Activated CD8-positive, alpha-beta memory T cell treated with anti-CD3 and anti-CD28 coated beads for 1 hour (primary cell): ENCODE measurements around the gene DERL3.

ENCODE experiments used
- DNase-seq, 2 donors: peaks; one replicate each; pipeline ENCODE4 v3.0.0-alpha.2; 2020; ENCODE audit warnings: low read depth in 1 of 2; ENCODE audit errors: extremely low read depth in 1 of 2

The DERL3 gene

DNA sequence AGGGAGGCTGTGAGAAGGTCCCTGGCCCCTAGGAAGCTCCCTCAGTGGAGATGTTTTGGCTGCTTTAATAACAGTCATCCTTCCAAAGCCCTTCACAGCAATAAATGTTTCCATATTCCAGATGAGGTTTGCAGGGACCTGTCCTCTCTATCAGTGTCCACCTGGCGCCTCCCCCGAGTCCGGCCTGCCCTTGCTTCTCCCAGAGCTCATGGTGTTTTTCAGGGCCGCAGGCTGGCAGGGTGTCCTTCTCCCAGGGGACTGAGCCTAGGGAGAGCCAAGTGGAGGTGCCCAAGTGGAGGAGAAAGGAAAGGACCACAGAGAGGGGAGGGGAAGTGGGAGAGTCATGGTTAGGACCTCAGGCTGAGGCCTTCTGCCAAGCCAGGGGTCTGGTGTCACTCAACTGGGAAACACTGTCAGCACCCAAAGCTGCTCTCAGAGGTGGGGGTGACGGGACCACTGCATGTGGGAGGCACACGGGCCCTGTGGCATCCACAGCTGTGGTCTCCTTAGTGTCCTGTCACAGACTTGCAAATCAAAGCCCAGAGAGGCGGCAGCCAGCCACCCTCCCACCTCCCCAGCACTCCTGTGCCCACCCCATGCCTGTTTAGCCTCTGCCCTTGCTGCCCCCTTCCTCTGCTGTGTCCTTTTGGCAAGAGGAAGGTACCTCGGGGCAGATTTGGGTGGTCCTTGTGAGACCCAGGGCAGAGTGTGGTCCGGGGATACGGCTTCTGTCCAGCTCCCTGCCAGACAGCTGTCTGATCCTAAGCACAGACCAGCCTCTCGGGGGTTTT, 6.4 kb downstream of the DERL3 start:
- DNase-seq: no peak

GRCh38 chr22:23831781-23832180, 7.0 kb downstream of the DERL3 start:
- no peak for DNase-seq

DNA sequence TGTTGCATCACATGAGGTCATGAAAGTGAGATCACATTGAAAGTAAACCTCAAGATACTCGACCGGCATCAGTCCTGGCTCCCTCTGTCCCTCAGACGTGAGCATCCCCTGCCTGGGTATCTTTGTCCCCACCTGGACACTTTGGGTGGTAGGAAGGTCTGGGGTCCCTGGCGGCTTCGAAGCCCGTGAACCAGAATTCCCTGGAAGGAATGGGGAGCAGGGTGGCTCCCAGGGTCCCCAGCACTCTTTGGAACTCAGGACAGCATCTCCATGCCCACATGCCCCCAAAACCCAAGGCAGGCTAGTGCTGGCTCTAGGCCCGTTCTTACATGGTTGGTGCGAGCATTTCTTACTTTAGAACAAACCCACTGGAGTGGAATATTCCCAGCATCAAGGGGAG, 7.5 kb downstream of the DERL3 start:
- DNase-seq: no peak

- no peak for DNase-seq
These were observed 8.9 kb downstream of the DERL3 start for GRCh38 chr22:23829845-23830372.

DNA sequence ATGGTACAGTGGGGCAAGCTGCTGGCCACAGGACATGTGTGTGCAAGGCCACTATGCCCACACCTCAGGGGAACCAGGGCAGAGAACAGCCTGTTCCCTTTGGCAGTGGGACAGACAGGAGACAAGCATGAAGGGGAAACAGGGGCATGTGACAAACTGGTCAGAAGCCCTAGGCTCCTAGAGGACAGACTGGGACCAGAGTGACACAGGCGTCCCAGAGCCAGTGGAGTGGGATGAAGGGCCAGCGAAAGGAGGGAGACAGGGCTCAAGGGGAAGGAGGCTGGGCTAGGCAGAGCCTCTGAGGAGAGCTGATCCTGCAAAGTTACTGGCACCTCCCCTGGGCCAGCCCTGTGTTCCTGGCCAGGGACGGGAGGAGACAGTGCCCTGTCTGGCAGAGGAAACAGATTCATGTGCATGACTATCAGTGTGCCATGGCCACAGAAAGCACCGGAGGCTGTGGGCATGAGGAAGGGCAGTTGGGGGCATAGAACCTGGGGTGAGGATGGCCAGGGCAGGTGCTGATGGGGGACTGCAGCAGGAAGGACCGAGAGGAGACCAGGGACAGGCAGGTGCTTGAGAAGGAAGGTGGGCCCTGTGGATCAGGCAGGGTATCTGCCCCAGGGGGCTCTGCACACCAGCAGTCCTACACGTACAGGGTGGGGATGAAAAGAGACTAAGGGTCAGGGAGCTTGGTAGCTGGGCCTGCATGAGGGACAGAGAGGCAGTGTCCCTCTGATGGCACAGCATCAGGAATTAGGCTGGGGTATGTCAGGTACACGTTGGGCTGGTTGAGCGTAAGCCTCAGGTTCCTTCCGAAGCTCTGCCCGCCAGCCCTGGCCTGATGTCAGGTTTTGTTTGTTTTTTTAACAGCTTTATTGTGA, 9.8 kb downstream of the DERL3 start:
- no peak for DNase-seq

DNA sequence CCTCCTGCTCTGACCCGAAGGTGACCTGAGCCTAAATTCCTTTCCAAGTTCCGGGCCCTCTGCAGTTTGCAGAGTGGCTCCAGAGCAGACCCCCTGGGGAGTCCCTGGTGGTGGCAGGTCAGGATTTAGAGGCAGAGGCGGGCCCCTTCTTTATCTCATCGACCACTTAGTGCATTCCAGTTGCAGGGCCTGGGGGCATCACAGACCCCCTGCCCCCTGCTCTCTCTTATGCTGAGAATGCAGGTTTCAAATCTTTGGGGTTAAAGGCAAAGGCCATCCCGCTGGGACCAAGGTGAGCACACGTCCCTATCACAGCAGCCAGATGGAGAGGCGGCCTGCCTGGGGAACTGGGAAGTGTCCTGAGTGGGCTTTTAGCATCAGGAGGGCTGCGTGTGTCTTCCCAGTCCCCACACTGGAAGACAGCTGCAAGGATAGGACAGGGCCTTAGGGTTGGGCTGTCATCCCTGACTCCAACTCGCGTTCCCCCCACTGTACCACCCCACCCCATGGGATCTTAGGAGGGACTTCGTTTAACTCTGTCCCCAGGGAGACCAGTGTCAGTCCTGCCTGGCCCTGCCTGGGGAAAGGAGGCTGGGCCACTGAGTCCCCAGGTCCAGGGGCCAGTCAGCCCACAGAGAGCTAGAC, 11.3 kb downstream of the DERL3 start:
- DNase-seq: no peak

DNA sequence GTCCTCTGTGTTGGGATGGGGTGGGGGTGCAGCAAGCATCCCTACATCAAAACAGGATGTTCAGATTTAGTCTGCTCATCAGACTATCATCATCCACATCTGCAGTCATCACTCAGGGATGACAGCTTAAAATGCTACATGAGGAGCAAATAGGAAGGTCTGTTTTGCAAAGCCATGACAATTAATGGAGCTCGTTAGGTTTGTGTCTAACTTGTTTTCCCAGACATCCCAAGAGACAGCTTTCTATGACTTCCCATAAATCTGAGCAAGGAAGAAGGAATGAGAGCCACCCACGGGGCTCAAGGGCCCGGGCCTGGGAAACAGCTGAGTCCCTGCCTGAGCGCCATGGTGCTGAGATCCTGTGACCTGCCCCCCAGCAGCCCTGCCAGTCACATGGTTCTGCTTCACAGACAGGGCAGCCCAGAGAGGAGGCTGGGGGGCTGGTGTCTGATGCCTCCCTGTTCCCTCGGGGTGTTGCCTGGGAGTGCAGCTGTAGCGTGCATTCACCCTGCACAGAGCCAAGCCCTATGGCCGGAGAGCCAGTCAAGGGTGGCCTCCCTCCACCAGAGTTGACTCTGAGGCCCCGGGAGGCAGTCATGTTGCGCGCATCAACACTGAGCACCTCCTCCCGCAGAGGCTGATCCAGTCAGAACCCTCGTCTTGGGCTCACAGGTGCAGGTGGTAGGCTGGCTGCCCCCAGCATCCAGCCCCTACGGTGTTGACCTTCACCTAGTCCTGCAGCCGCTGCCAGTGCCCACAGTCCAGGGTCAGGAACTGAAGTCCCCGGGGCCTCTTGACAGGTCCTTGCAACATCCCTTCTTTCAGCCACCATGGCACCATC, 12.1 kb downstream of the DERL3 start:
- DNase-seq: no peak

- no peak for DNase-seq
These were observed 13.4 kb downstream of the DERL3 start for GRCh38 chr22:23825246-23825905.

GRCh38 chr22:23824476-23825245, 14.1 kb downstream of the DERL3 start:
- no peak for DNase-seq

DNA sequence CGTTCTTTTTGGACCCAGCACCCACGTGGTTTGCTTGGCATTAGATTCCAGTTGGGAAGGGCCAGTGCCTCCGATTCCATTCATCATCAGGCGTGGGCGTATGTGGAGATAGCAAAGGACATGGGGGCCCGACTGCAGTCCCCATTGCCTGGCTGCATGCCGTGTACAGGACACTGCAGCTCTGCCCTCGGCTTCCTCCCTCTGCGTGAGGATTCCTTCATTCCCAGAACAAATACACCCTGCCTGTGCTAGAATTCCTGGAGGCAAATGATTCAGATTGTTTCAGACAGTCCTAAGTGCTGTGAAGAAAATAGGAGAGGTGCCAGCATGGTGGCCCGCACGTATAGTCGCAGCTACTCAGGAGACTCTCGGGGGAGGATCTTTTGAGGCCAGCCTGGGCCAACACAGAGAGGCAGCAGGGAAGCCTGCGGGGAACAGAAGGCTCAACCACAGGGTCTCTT, 15.4 kb downstream of the DERL3 start:
- no peak for DNase-seq

- DNase-seq: no peak
These were observed 16.6 kb downstream of the DERL3 start for GRCh38 chr22:23822101-23822671.

GRCh38 chr22:23820748-23821211, 18.0 kb downstream of the DERL3 start:
- DNase-seq: no peak

- DNase-seq: no peak
These were observed 20.3 kb downstream of the DERL3 start for GRCh38 chr22:23818541-23818940.

- DNase-seq: no peak
These were observed 21.7 kb downstream of the DERL3 start for GRCh38 chr22:23817146-23817545.

- DNase-seq: no peak
These were observed 22.4 kb downstream of the DERL3 start for GRCh38 chr22:23816156-23816976.

GRCh38 chr22:23815541-23816155, 23.2 kb downstream of the DERL3 start:
- no peak for DNase-seq

DNA sequence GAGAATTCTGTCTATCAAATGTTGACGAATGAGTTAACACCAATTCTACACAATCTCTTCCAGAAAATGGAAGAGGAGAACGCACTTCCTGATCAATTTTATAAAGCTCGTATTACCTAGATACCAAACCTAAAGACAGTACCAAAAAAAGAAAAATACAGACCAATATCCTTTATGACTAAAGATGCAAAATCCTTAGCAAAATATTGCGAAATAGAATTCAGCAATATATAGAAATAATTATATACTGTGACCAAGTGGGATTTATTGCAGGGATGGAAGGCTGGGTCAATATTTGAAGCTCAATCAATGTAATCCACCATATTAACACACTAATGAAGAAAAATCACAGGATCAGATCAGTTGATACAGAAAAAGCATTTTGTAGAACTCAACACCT, 26.4 kb downstream of the DERL3 start:
- no peak for DNase-seq
